Measurements from ENCODE around the gene KRTAP10-7. TPM values are rescaled to one million over a fixed set of nuclear protein-coding genes. Genes with fewer than 3 reads are reported as not detected.

KRTAP10-7 gene
- total RNA-seq, 3 donors from 2014 or later (not counting 1 experiment from before 2014, with no cell fraction given), result not detected

- peak overlapping the region; percentile 30 for H3K27ac ChIP-seq (ENCODE audit: low read length)
- no peak for ATAC-seq
- no peak for TF ChIP-seq CTCF (IDR thresholded peaks at IDR 0.05)
- 20% methylated on average over 1 of the region's 1 CpG for WGBS (ENCODE audit: insufficient coverage)
- H3K4me1 ChIP-seq (ENCODE audit: control insufficient read depth, insufficient read depth, low read length), result no peaks in the 10 kb centered on the region
- Mint-ChIP-seq H3K27ac (peak overlapping the region; percentile 5 to 61), H3K27me3 (ENCODE audit: low read depth in 2 of 2) (peaks cover 6 to 8% of the 10 kb centered on the region in 2 donors), H3K36me3 (peaks cover 12% of the 10 kb centered on the region), H3K9me3 (peaks cover 3 to 4% of the 10 kb centered on the region in 2 donors), H3K4me1 (peaks cover 7 to 14% of the 10 kb centered on the region in 2 donors), H3K4me3 (peak overlapping the region; percentile 25)
- no peak overlapping the region for H3K4me3 ChIP-seq (ENCODE audit: low read length)
- H3K36me3 ChIP-seq (ENCODE audit: control insufficient read depth, insufficient read depth, low read length), result no peaks in the 10 kb centered on the region
- H3K27me3 ChIP-seq (ENCODE audit: control insufficient read depth, insufficient read depth, low read length), result no peaks in the 10 kb centered on the region
- no peaks in the 10 kb centered on the region for H3K9me3 ChIP-seq (ENCODE audit: control insufficient read depth, insufficient read depth, low read length)
- no peak for DNase-seq
- intact Hi-C loops (cut with micrococcal nuclease), result no loop called here
These were observed 35.4 kb upstream of the KRTAP10-7 start for GRCh38 chr21:44564886-44565598.

- H3K36me3 Mint-ChIP-seq, result peaks cover 12% of the 10 kb centered on the region
- no peak overlapping the region for H3K4me3 Mint-ChIP-seq
- H3K27ac Mint-ChIP-seq, result no peak overlapping the region
- no peaks in the 10 kb centered on the region for H3K27me3 ChIP-seq (ENCODE audit: control insufficient read depth, insufficient read depth, low read length)
- no peaks in the 10 kb centered on the region for H3K4me1 ChIP-seq (ENCODE audit: control insufficient read depth, insufficient read depth, low read length)
- intact Hi-C loops (cut with micrococcal nuclease), result no loop called here
- peaks cover 3 to 4% of the 10 kb centered on the region in 2 donors for H3K9me3 Mint-ChIP-seq
- H3K36me3 ChIP-seq (ENCODE audit: control insufficient read depth, insufficient read depth, low read length), result no peaks in the 10 kb centered on the region
- WGBS (ENCODE audit: insufficient coverage), result 0% methylated on average over 1 of the region's 1 CpG
- H3K4me1 Mint-ChIP-seq, result peaks cover 7 to 14% of the 10 kb centered on the region in 2 donors
- TF ChIP-seq CTCF (IDR thresholded peaks at IDR 0.05), result no peak
- H3K27ac ChIP-seq (ENCODE audit: low read length), result no peak overlapping the region
- H3K27me3 Mint-ChIP-seq (ENCODE audit: low read depth in 2 of 2), result peaks cover 9 to 10% of the 10 kb centered on the region in 2 donors
- DNase-seq (no peak), ATAC-seq (no peak)
- no peak overlapping the region for H3K4me3 ChIP-seq (ENCODE audit: low read length)
- no peaks in the 10 kb centered on the region for H3K9me3 ChIP-seq (ENCODE audit: control insufficient read depth, insufficient read depth, low read length)
These were observed 34.0 kb upstream of the KRTAP10-7 start for GRCh38 chr21:44566403-44566802.

GRCh38 chr21:44567481-44568171 is 32.8 kb upstream of the KRTAP10-7 start:
- intact Hi-C loops (cut with micrococcal nuclease), result no loop called here
- Mint-ChIP-seq H3K27ac (peak overlapping the region in 1 of 2 donors; percentile 33), H3K9me3 (peaks cover 0 to 2% of the 10 kb centered on the region in 2 donors), H3K4me1 (peaks cover 7 to 14% of the 10 kb centered on the region in 2 donors), H3K36me3 (peaks cover under 1% of the 10 kb centered on the region), H3K27me3 (ENCODE audit: low read depth in 2 of 2) (peaks cover 13 to 14% of the 10 kb centered on the region in 2 donors), H3K4me3 (no peak overlapping the region)
- H3K27ac ChIP-seq (ENCODE audit: low read length), result no peak overlapping the region
- H3K27me3 ChIP-seq (ENCODE audit: control insufficient read depth, insufficient read depth, low read length), result no peaks in the 10 kb centered on the region
- TF ChIP-seq CTCF (IDR thresholded peaks at IDR 0.05), result no peak
- H3K4me1 ChIP-seq (ENCODE audit: control insufficient read depth, insufficient read depth, low read length), result no peaks in the 10 kb centered on the region
- no peaks in the 10 kb centered on the region for H3K36me3 ChIP-seq (ENCODE audit: control insufficient read depth, insufficient read depth, low read length)
- no peaks in the 10 kb centered on the region for H3K9me3 ChIP-seq (ENCODE audit: control insufficient read depth, insufficient read depth, low read length)
- no peak for DNase-seq
- ATAC-seq, result peak in 1 of 3 donors; percentile 19
- H3K4me3 ChIP-seq (ENCODE audit: low read length), result no peak overlapping the region
- WGBS (ENCODE audit: insufficient coverage), result 92% methylated on average over 18 of the region's 18 CpGs

Measured in natural killer cell (primary cell).